Keratinocyte (primary cell): ENCODE data around the gene MFNG.

Experiments
- EZH2 ChIP-seq: IDR thresholded peaks from one replicate; pipeline ENCODE4 v1.6.1; 2012; ENCODE audit warnings: inconsistent platforms, mild to moderate bottlenecking, low read length, moderate library complexity
- TF ChIP-seq, protein P1 (sequence below), 3 experiments: IDR thresholded peaks in 1 of 3; conservative IDR thresholded peaks in 1 of 3; optimal IDR thresholded peaks in 1 of 3; 2 replicates in 2 of 3; 3 replicates in 1 of 3; pipeline versions ENCODE3 to v1.5.1; 2011; ENCODE audit warnings: low read length in 3 of 3, mild to moderate bottlenecking in 3 of 3, moderate library complexity in 2 of 3, control low read depth in 1 of 3, inconsistent platforms in 1 of 3; ENCODE audit not compliant: insufficient read depth in 2 of 3; ENCODE audit errors: extremely low read depth in 1 of 3

DNA sequence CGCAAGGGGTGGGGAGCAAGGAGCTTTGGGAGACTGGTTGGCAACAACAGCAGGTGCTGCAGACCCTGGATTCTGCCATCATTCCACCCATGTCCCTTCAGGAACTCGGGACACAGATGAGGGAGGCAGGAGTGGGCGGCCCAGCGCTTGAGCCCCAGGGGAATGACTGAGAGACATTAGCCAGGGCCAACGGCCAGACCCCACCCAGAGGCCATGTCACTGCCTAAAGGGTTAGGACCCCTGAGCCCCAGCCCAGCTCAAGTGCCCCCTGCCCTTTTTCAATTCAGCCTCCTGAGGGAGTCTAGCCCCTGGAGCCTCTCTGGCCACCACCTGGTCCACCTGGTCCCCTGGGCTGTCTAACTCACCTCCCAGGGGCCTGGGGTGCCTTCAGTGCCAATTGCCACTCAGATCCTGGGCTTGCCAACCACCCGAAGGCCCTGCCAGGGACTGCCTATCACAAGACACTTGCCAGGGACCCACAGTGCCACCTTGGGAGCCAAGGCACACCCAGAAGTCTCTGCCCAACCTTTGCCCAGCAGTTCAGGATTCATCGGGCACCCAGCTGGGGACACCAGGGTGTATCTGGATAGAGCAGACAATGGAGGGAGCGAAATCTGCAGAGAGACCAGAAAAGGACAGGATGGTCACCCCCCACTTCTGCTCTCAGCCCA, 16.6 kb downstream of the MFNG start:
- TF ChIP-seq, protein P1, sequence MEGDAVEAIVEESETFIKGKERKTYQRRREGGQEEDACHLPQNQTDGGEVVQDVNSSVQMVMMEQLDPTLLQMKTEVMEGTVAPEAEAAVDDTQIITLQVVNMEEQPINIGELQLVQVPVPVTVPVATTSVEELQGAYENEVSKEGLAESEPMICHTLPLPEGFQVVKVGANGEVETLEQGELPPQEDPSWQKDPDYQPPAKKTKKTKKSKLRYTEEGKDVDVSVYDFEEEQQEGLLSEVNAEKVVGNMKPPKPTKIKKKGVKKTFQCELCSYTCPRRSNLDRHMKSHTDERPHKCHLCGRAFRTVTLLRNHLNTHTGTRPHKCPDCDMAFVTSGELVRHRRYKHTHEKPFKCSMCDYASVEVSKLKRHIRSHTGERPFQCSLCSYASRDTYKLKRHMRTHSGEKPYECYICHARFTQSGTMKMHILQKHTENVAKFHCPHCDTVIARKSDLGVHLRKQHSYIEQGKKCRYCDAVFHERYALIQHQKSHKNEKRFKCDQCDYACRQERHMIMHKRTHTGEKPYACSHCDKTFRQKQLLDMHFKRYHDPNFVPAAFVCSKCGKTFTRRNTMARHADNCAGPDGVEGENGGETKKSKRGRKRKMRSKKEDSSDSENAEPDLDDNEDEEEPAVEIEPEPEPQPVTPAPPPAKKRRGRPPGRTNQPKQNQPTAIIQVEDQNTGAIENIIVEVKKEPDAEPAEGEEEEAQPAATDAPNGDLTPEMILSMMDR (optimal IDR thresholded peaks at IDR 0.05 in 1 of 3, IDR thresholded peaks at IDR 0.05 in 1 of 3, conservative IDR thresholded peaks at IDR 0.05 in 1 of 3; ENCODE audit: extremely low read depth in 1 of 3, insufficient read depth in 2 of 3, low read length in 3 of 3) = no peak
- TF ChIP-seq EZH2 = no peak
